RWPE1 (cell line): Measurements from ENCODE around the gene POU2F1.

ENCODE experiments used
- CTCF ChIA-PET: fragments of 350-600 bp; sonication (Branson Sonifier 250); formaldehyde crosslinking; extraction: SDS; loops from one replicate; lab custom pipeline; 2021; lab: Yijun Ruan, JAX
- POLR2A ChIA-PET: fragments of 400-600 bp; formaldehyde crosslinking; extraction: SDS; loops from one replicate; lab custom pipeline; 2020; ENCODE audit warnings: antibody characterized with exemption; ENCODE audit not compliant: low non-redundant PET; lab: Yijun Ruan, JAX
- DNase-seq: peaks from one replicate; pipeline ENCODE4 v3.0.0; 2012; ENCODE audit warnings: low spot score
- H3K27ac ChIP-seq: fragments of 450-650 bp; 2 replicates; pipeline ENCODE4 v1.5.1; 2017
- CTCF ChIP-seq: fragments of 450-650 bp; conservative IDR thresholded peaks from 2 replicates; pipeline ENCODE4 v1.5.1; 2017; ENCODE audit warnings: low read depth, mild to moderate bottlenecking

POU2F1 gene

GRCh38 chr1:167225920-167226319 is 5.2 kb downstream of the POU2F1 start:
- H3K27ac ChIP-seq: no peak overlapping the region
- ChIA-PET POLR2A (no interaction called here), CTCF (no interaction called here)
- DNase-seq: no peak
- TF ChIP-seq CTCF: no peak

GRCh38 chr1:167227934-167228378 is 7.3 kb downstream of the POU2F1 start:
- TF ChIP-seq CTCF: no peak
- DNase-seq: no peak
- ChIA-PET CTCF (no interaction called here), POLR2A (no interaction called here)
- no peak overlapping the region for H3K27ac ChIP-seq

- no peak for TF ChIP-seq CTCF
- no peak for DNase-seq
- POLR2A ChIA-PET: no interaction called here
- CTCF ChIA-PET: no interaction called here
- H3K27ac ChIP-seq: no peak overlapping the region
Measured at GRCh38 chr1:167229719-167230385, 9.2 kb downstream of the POU2F1 start.

- DNase-seq: no peak
- ChIA-PET POLR2A (no interaction called here), CTCF (no interaction called here)
- H3K27ac ChIP-seq: no peak overlapping the region
- TF ChIP-seq CTCF: no peak
Measured at GRCh38 chr1:167230437-167230836, 9.8 kb downstream of the POU2F1 start.

GRCh38 chr1:167231873-167232450 is 11.3 kb downstream of the POU2F1 start:
- H3K27ac ChIP-seq: no peak overlapping the region
- no peak for TF ChIP-seq CTCF
- ChIA-PET CTCF (interaction anchor here (0.6 to 1.8 kb wide), 3 partner anchors 9 to 176 kb away, joined by 3 to 7 read pairs (median 4); no protein-coding TSS in a partner anchor), POLR2A (interaction anchor here (0.6 to 0.7 kb wide), 2 partner anchors 12 to 13 kb away, joined by 3 to 7 read pairs; no protein-coding TSS in a partner anchor)
- DNase-seq: no peak

- DNase-seq: no peak
- CTCF ChIA-PET: interaction anchor here (0.6 to 1.8 kb wide), 6 partner anchors 10 to 260 kb away, joined by 3 to 7 read pairs (median 4); no protein-coding TSS in a partner anchor
- no peak for TF ChIP-seq CTCF
- H3K27ac ChIP-seq: no peak overlapping the region
- POLR2A ChIA-PET: interaction anchor here (0.7 kb wide), 1 partner anchor 12 kb away, joined by 3 read pairs; no protein-coding TSS in a partner anchor
Measured at GRCh38 chr1:167232801-167233200, 12.1 kb downstream of the POU2F1 start.
